ENCODE measurements around the gene PPARA.
"Not testable (repeated sequence)": the region's sequence is repeated elsewhere in the genome, so short reads cannot be mapped to it uniquely, and the experiment has no call there.

The PPARA gene

GRCh38 chr22:46126853-46127385 lies 23.4 kb upstream of the PPARA start:
- no peak for DNase-seq (ENCODE audit: low read depth in 2 of 2)

GRCh38 chr22:46127556-46127955 lies 22.8 kb upstream of the PPARA start:
- DNase-seq (ENCODE audit: low read depth in 2 of 2): no peak

DNA sequence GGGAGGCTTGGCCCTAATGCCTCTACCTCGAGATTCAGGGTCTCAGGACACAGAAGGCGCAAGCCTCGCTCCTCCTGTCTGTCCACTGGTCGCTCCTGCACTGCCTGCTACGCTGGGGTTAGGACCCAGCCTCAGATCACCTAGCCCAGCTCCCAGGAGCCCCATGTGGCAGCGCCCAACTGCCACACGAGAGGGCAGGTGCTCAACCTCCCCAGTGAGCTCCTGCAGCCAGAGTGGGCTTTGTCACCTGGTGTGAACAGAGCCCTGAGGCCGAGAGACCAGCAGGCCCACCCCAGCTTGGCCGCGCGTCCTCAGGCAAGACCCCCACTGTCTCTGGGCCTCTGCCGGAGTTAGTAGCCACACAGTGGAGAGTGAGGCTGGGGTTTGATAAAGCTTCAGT lies 21.7 kb upstream of the PPARA start:
- DNase-seq (ENCODE audit: low read depth in 2 of 2): no peak

DNA sequence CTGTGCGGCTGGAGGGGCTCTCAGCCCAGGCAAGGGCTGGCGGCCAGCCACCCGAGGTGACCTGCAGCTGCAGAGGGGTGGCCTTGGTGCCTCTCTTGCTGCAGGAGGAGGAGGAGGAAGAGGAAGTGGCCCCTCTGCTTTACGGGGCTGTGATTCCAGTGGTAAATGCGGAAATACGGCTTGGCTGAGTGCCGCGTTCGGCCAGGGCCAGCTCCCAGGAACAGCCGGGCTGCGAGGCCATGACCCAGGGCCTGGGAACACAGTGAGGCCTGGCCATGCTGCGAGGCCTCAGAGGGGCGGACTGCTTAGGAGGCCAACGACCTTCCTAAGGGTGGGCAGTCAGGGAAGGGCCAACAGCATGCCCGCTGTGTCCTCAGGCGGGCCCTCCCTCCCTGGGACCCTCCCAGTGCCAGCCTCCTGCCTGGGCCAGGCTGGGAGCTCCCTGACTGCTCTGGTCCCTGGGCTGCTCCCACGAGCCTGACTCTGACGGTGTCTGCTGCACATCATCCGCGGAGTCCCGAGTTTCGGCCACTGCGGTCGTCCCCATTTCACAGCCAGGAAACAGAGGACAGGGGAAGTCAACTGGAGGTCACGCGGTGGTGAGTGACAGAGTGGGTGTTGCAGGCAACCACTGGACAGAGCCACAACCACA lies 20.8 kb upstream of the PPARA start:
- no peak for DNase-seq (ENCODE audit: low read depth in 2 of 2)

DNA sequence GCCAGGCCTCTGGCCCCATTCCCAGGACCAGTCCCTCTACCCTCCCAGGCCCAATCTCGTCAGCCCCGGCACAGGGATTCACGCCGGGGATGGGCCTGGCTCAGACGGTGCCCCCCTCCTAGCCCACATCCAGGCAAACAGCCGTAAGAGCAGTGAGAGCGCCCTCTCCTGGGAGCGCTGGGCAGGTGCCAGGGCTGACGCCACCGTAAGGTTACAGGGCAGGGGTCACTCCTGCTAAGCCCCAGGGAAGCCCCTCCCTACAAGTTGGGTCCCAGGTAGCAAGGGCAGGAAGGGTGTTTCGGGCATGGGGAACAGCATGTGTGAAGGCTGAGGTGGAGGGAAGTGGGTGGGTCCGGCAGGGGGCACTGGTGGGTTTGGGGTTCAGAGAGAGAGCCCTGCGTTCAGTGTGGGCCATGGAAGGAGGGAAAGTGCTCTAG lies 19.2 kb upstream of the PPARA start:
- DNase-seq (ENCODE audit: low read depth in 2 of 2): no peak

DNA sequence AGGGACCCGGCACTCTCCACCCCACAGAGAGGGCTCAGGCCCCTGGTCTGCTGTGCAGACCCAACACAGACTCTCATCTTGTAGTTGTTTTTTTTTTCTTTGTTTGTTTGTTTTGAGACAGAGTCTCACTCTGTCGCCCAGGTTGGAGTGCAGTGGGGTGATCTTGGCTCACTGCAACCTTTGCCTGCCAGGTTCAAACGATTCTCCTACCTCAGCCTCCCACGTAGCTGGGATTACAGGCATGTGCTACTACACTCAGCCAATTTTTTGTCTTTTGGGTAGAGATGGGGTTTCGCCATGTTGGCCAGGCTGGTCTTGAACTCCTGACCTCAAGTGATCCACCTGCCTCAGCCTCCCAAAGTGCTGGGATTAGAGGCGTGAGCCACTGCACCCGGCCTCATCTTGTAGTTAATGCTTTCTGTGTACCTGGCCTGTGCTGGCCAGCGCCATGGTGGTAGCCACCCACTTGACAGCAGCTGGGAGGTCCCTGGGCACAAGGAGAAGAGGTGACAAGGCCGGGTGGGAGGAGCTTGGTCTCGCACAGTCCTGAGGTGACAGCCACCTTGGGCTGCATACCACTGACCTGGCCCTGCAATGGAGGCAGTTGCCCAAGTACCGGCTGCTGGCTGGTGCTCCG lies 18.0 kb upstream of the PPARA start:
- not testable (repeated sequence) for DNase-seq (ENCODE audit: low read depth in 2 of 2)

- DNase-seq (ENCODE audit: low read depth in 2 of 2): no peak
Observed at GRCh38 chr22:46132830-46133587, 17.3 kb upstream of the PPARA start.

DNA sequence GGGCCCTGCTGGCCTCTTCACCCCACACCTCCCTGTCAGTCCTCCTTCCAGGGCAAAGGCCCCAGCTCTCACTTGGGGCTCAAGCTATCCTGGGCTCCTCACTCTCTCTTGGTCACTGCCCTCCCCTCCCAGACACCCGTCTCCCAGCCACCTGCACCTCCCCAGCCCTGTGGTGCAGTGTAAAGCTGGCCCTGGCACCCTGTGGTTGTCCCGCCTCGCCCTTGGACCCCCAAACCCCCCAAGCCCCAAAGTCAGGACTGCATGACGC lies 16.8 kb upstream of the PPARA start:
- DNase-seq (ENCODE audit: low read depth in 2 of 2): no peak

DNA sequence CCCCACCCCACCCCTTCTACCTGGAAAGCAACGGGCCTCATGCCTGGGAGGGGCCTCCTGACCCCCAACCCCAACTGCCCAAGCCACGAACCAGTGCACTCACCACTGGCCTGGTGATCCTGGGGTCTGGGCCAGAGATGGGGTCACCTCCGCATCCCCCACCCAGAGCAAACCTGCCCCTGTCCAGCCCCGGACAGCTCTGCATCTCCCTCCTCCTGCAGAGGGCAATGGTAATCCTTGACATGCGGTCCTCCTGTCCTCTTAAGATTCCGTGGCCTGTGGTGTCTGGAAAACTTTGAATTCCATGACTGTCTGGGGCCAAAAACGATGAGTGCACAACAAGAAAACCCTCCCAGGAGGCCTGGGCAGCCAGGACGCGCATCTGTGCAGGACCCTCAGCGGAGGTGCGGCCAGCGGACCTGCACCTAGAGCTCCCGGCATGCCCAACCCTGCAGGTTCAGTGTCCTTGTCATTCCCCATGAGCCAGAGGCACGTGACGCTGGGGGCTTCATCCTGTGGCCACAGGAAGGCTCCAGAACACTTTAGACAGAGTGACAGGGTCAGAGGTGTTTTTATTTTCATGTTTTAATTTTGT lies 16.1 kb upstream of the PPARA start:
- no peak for DNase-seq (ENCODE audit: low read depth in 2 of 2)

DNA sequence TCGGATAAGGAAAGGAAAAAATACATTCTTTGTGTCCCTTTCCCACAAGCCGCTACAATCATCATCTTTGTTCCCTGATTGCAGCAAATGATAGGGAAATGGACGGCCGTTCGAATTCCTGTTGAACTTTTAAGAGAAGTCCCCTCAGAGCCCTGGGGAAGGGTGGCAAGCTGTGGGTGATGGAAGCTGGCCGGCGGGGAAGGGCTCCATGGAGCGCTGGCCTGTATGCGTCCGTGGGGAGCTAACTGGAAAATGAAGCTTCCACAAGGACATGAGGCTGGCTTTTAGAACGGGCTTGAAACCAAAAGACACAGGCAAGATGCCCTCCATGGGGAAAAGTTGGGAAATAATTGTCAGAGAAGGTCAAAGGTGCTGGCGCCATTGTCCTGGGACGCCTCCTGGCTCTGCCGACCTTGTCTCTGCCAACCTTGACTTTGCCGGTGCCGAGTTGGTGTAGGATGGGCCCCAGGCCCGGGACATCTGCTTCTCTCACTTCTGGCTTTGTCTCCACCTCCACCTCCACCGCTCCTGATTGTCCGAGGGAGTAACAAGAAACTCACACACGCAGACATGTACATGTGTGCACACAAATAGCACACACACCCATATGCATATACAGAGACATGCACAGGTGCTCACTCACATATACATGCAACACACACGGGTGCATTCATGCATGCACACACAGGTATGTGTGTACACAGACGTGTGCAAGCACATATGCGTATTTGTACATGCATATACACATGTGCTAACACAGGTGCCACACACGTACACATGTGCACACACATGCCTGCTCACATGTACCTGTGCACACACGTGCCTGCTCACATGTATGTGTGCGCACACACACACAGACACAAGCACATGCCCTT lies 14.5 kb upstream of the PPARA start:
- DNase-seq (ENCODE audit: low read depth in 2 of 2): no peak

- DNase-seq (ENCODE audit: low read depth in 2 of 2): no peak
Observed at GRCh38 chr22:46136486-46137217, 13.7 kb upstream of the PPARA start.

DNA sequence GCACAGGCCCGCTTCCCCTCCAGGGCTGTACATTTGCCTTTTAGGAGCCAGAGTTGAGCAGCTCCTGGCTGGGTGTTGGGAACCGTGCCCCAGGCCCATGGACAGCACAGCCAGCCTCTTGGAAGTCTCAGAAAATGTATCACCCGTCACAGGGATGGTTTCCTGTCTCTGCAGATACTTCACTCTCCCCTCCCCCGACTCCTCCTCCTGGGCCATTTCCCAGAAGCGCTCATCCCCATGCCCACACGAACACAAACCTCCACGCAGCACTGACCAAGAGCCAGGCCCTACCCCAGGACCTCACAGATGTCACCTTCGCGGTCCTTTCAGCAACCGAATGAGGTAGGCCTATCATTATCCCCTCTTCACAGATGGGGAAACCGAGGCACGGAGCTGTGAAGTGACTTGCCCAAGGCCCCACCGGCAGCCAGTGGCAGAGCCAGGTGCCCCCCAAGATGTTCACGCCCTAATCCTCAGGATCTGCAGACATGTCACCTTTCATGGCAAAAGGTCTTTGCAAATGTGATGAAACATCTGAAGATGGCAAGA lies 13.0 kb upstream of the PPARA start:
- DNase-seq (ENCODE audit: low read depth in 2 of 2): no peak

DNA sequence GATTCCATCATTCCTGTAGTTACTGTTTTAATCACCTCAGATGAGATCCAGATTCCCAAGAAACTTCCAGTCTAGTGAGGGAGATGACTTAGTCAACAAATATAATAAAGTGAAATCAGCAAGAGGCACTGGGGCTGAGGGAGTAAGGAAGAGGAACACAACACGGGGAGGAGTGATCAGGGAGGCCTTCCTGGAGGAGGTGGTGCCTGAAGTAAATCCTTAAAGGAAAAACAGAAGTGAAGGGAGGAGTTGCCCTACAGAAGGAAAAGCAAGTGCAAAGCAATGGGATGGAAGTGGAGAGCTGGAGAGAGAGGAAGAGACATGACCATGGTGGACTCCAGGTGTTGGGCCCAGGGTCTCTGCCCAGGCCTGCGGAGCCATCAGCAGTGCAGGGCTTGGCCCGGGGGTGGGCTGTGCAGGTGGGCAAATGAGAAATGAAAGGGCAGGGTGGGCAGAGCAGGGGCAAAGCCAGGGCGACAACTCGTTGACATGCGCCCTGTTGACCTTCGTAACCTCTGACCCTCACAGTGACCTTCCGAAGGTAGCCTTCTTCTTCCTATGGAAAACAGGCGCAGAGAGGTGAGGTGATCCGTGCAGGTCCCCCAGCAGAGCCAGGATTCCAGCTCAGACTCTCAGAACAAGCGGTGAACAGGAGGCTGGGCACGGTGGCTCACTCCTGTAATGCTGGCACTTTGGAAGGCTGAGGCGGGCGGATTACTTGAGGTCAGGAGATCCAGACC lies 12.1 kb upstream of the PPARA start:
- DNase-seq (ENCODE audit: low read depth in 2 of 2): no peak

- DNase-seq (ENCODE audit: low read depth in 2 of 2): not testable (repeated sequence)
Observed at GRCh38 chr22:46139417-46139816, 10.9 kb upstream of the PPARA start.

- DNase-seq (ENCODE audit: low read depth in 2 of 2): no peak
Observed at GRCh38 chr22:46139895-46140350, 10.4 kb upstream of the PPARA start.

DNA sequence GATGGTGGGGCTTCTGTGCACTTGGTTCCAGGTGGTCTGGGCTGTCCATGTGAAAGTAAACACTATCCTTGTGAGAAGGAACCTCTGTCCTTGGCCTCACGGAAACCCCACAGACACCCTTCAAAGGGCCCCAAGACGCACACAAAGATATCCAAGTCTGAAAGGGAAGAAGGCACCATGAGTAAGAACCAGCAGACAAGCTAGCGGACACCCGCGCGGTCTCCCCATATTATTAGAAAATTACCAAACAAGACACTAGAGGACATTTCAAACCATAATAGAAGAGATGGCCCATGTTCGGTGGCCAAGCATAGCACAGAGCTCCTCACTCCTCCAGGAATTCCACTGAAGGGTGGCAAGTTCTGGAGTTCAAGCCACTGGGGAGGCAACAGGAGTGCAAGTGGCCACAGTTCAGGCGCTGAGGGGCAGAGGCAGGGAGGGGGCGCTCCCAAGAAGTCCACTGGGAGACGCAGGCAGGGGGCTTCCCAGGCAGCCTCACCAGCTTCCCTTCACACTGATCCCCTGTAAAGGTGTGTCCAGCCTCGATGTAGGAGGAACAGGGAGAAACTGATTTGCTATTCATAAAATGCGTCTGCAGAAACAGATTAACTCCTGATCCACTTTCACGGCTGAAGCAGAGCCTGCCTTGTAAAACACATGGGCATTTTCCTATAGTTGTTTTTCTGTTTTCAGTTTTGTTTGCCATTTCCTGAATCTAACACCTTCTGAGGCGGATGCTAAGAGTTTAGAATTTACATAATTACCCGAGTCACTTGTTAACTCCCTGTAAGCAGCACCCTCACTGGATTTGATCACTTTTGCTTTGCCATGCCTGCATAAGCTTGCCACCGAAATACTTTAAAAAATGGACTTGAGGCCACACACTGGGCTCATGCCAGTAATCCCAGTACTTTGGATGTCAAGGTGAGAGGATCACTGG lies 9.1 kb upstream of the PPARA start:
- no peak for DNase-seq (ENCODE audit: low read depth in 2 of 2)

DNA sequence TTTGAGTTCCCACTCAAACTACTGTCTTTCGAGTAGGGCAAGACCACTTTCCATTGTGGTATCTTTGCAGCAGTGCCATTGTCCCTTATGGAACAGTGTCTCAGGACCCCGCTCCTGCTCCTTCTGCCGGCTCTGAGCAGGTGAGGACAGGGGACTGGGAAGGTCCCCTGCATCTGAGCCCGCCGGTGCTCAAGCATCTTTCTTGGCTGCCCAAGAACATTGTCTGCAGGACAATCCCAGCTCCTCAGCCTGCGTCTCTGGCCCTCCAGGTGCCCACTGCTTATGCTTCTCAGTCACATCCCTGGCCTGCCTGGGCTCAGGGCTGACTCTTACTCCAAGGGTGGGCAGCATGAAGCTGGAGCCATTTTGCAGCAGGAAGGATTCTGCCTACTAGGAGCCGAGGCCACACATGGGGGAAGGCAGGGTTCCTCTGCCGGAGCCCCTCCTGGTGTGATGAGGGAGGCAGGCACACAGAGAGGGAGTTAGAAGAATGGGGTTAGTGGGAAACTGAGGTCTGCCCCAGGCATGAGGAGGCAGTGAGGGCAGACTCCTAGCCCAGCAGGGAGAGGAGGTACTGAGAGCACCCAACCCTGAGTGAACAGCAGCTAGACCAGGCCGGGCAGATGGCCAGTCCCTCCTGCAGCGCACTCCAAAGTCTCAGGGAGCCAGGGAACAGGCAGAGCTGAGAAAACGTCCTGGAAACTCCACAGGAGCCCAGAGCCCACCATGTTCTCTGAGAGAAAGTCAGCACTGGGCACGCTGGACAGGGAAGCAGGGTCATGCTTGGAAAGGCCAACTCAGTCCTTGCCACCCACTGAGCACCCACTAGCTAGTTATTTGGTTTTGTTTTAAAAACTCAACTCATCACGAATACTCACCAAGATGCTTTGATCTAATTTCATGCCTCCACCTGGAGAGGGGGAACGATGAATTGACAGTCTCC lies 7.5 kb upstream of the PPARA start:
- DNase-seq (ENCODE audit: low read depth in 2 of 2): no peak
